DMS153 treated with DMSO at 0.1 percent for 48 hours (cell line): Measurements from ENCODE around the gene ATP2C2.
"Not testable (repeated sequence)": the region's sequence is repeated elsewhere in the genome, so short reads cannot be mapped to it uniquely, and the experiment has no call there.

Experiments used
- DNase-seq: peaks from one replicate; lab custom pipeline; 2025; ENCODE audit not compliant: unreplicated experiment; lab: John Stamatoyannopoulos, UW

ATP2C2 gene, protein sequence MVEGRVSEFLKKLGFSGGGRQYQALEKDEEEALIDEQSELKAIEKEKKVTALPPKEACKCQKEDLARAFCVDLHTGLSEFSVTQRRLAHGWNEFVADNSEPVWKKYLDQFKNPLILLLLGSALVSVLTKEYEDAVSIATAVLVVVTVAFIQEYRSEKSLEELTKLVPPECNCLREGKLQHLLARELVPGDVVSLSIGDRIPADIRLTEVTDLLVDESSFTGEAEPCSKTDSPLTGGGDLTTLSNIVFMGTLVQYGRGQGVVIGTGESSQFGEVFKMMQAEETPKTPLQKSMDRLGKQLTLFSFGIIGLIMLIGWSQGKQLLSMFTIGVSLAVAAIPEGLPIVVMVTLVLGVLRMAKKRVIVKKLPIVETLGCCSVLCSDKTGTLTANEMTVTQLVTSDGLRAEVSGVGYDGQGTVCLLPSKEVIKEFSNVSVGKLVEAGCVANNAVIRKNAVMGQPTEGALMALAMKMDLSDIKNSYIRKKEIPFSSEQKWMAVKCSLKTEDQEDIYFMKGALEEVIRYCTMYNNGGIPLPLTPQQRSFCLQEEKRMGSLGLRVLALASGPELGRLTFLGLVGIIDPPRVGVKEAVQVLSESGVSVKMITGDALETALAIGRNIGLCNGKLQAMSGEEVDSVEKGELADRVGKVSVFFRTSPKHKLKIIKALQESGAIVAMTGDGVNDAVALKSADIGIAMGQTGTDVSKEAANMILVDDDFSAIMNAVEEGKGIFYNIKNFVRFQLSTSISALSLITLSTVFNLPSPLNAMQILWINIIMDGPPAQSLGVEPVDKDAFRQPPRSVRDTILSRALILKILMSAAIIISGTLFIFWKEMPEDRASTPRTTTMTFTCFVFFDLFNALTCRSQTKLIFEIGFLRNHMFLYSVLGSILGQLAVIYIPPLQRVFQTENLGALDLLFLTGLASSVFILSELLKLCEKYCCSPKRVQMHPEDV

DNA sequence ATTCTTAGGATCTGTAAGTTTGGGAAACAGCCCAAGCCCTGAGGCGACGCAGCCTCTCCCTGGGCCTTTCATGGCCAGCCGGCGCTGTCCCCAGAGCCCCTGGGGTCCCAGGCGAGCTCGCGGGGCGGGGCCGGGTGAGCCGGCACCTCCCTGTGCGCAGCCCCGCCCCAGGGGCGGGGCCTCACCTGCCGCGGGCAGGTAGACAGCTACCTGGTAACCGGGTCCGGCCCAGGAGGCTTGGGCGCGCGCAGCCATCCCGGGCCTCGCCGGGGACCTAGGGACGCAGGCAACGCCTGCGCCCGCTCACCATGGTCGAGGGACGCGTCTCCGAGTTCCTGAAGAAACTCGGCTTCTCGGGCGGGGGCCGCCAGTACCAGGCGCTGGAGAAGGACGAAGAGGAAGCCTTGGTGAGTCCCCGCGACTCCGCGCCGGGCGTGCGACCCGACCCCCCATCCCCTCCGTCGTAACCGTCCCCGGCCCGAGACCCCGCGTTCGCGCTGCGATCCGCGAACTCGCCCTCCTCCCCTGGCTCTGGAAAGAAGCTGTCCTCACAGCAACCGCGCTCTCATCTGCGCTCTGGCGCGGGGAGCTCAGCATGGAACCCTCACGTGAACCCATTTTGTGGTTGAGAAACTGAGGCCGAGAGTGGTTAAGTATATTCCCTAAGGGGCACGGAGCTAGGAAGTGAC is at the start of gene ATP2C2:
ATP2C2 (plus strand) TSS at position 231 of the 689 bp plus-strand sequence; CDS start at position 309, 78 bp downstream.
- DNase-seq, result peak; percentile 62

DNA sequence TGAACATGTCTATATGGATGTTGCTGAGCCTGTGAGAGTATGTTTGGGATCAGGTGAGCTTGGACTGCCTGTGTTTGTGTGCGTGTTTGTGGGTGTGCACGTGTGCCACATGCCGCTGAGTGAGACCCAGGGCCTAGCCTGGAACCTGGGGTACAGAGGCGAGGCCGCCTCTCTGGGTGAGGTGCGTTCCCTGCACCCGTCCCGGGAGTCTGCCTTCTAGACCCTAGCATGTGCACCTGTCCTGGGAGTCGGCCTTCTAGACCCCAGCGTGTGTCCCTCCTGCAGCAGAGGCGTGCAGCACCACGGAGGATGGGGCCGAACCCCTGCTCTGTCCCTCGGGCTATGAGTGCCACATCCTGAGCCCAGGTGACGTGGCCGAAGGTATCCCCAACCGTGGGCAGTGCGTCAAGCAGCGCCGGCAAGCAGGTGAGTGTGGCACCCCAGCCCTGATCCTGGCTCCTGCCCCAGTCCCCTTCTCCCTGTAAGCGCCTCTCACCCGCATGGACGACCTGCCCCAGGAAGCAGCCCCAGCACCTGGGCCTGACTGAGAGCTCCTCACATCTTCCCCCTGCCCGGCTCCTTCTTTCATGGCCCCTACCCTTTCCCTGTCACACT is 49.1 kb upstream of the ATP2C2 start:
- no peak for DNase-seq

DNA sequence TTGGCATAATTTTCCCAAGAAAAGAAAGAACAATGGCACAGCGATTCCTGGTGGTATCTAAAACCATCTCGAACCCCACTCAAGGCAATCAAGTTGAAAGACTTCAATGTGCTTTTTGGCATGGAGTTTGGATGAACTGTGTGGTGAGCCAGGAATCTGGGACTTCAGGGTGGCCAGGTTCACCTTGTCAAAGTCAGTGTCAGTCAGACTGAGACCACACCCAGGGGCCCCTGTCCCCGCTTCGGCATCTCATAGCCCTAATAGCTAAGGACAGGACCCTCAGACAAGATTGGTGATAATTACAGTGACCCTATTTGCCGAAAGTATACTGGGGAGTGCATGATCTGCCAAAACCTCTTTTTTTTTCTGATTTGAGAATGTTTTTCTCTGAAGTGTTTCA is 47.8 kb upstream of the ATP2C2 start:
- no peak for DNase-seq

DNA sequence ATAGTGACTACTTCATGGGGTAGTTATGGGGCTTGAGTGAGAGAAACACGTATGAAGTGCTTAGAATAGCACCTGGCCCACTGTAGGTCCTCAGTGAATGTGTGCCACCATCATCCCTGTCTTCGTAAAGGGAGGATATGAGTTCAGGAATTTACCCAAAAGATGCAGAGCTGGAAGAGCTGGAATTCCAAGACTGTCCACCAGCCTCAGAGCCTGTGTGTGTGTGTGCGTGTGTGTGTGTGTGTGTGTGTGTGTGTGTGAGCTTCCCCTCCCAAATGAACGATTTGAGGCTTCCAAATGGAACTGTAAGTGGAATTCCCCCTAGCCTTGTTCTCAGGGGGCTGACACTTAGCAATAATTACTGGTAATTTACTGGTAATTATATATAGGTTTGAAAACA is 46.4 kb upstream of the ATP2C2 start:
- no peak for DNase-seq

- DNase-seq, result no peak
Measured at GRCh38 chr16:84322749-84323148, 45.6 kb upstream of the ATP2C2 start.

GRCh38 chr16:84323606-84324005 is 44.7 kb upstream of the ATP2C2 start:
- no peak for DNase-seq

- DNase-seq, result no peak
Measured at GRCh38 chr16:84324434-84325262, 43.7 kb upstream of the ATP2C2 start.

DNA sequence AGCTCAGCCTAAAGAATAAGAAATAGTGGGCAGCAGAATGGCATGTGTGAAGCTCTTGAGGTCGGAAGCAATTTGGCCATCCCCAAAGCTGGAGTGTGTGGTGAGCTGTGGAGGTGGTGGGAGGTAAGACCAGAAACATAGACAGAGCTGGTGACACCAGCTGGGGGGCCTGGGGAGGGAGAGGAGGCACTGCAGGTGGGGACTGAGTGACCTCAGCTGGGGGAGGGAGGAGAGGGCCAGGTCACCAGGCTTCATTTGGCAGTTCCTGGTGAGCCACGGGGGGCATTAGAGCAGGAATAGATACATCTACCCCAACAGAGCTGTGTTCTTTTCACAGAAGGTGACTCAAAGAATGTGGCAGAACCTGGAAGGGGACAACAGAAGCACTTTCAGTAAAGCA is 41.8 kb upstream of the ATP2C2 start:
- DNase-seq, result no peak

DNA sequence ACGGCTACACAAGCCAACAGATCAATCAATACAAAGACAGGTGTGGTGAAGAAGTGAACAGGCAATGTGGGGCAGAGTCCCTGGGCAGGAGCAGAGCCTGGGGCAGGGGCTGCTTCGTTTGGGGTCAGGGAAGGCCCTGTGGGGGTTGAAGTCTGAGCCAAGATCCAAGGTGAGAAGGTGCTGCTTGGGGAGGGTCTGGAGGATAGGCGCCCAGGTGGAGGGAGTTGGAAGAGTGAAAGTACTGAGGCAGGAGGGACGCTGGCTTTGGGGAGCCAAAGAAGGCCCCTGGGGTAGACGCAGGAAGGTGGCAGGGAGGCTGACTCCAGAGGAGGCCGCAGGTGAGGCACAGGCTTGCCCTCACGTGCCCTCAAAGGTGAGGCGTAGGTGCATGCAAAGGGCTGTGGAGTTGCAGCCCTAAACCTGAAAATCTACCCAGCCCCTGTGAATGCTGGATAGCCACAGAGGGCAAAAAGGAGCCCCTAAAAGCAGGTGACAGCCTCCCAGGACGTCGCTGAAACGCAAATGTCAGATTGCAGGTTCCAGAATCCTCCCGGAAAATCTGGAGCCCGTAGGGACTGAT is 40.3 kb upstream of the ATP2C2 start:
- DNase-seq, result no peak

DNA sequence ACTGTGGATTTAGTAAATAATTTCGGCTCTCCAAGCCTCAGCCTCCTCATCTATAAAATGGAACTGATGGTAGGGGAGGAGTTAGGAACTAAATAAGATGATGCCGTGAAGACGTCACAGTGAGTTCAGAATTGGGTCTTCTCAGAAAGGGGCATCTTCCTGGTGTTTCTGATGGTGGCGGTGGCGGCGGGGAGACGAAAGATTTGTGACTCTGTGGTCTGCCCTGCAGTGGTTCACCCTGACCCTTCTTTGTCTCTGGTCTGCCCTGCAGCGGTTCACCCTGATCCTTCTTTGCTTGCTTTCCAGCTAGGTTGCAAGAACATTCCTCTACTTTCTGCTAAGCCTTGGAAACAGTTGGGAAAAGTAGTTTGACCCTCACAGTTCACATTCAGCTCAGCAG is 39.3 kb upstream of the ATP2C2 start:
- DNase-seq, result no peak

- no peak for DNase-seq
Measured at GRCh38 chr16:84329843-84330684, 38.3 kb upstream of the ATP2C2 start.

- DNase-seq, result no peak
Measured at GRCh38 chr16:84330685-84331050, 37.7 kb upstream of the ATP2C2 start.

DNA sequence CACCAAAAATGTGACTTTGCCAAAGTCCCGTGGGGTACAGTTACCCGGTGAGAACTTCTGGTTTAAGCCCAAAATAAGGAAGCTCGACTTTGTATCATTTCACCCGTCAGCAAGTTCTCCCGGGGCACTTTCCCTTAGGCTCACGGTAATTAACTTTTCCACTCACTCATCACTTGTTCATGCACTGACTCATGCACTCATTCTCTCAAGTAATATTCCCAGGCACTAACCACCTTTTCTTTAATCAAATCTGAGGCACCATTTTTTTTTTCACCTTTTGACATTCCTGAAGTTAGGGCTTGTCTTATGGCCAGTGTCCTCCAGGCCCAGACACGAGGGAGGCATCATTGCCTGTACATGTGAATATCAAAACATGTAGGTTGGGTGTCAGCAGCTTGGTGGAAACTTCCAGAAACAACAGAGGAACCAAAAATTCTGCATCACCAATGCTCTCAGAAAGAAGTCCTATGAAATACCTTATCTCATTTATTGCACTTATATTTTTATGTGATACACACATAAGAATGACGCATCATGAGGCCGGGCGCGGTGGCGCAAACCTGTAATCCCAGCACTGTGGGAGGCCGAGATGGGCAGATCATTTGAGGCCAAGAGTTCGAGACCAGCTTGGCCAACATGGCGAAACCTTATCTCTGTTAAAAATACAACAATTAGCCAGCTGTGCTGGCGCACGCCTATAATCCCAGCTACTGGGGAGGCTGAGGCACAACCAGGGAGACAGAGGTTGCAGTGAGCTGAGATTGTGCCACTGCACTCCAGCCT is 36.1 kb upstream of the ATP2C2 start:
- DNase-seq, result no peak

DNA sequence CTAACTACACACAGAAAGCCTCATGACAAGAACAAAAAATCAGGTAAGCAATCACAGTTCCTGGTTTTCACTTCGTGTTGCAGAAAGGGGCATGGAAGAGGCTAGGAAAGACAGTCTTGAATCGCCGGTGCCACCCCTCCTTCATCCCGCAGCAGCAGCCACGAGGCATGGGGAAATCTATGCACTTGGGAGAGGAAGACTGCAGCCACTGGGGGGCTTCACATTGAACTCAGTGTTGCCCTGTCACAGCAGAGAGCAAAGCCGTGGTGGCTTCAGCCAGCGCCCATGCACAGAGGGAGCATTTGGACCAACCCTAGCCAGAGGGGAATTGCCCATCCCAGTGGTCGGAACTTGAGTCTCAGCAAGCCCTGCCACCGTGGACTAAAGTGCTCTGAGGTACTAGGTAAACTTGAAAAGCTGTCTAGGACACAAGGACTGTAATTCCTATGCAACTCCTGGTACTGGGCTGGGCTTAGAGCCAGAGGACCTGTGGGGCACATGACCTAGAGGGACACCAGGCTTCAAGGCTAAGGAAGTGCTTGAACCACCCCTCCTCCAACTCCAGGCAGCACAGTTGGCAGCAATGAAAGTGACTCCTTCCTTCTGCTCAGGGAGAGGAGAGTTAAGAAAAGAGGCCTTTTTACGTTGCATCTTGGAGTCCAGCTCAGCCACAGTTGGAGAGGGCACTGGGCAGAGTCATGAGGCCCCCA is 35.2 kb upstream of the ATP2C2 start:
- no peak for DNase-seq

DNA sequence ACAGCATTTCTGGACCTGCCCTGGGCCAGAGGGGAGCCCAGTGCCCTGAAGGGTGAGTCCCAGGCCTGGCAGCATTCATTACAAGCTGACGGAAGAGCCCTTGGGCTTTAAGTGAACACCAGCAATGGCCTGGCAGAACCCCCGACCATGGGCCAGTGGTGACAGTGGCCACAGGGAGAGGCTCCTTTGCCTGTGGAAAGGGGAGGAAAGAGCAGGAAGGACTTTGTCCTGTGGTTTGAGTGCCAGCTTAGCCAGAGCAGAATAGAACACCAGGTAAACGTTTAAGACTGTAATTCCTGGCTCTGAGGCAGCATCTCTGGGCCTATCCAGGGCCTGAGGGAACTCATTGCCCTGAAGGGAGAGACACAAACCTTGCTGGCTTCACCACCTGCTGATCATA is 34.3 kb upstream of the ATP2C2 start:
- DNase-seq, result no peak

- no peak for DNase-seq
Measured at GRCh38 chr16:84334482-84334881, 33.9 kb upstream of the ATP2C2 start.

- DNase-seq, result not testable (repeated sequence)
Measured at GRCh38 chr16:84337236-84337635, 31.1 kb upstream of the ATP2C2 start.
